Smooth muscle cell of the pulmonary artery (primary cell): ENCODE data around the gene R3HDML. TPM values are rescaled to one million over a fixed set of nuclear protein-coding genes. Genes with fewer than 3 reads are reported as not detected.

ENCODE experiments used
- total RNA-seq: library from RNA; depleted of rRNA; stranded (reverse); fragments of >200 nt; gene quantifications from 2 replicates; pipeline ENCODE4 v1.2.3, GENCODE V29; 2014

Gene R3HDML, protein sequence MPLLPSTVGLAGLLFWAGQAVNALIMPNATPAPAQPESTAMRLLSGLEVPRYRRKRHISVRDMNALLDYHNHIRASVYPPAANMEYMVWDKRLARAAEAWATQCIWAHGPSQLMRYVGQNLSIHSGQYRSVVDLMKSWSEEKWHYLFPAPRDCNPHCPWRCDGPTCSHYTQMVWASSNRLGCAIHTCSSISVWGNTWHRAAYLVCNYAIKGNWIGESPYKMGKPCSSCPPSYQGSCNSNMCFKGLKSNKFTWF
- total RNA-seq, result not detected in 2 replicates

GRCh38 chr20:44336725-44337380 lies at the start of gene R3HDML:
TSS of gene R3HDML (plus strand) at chr20:44337043. CDS start at chr20:44337158, 115 bp downstream.

DNA sequence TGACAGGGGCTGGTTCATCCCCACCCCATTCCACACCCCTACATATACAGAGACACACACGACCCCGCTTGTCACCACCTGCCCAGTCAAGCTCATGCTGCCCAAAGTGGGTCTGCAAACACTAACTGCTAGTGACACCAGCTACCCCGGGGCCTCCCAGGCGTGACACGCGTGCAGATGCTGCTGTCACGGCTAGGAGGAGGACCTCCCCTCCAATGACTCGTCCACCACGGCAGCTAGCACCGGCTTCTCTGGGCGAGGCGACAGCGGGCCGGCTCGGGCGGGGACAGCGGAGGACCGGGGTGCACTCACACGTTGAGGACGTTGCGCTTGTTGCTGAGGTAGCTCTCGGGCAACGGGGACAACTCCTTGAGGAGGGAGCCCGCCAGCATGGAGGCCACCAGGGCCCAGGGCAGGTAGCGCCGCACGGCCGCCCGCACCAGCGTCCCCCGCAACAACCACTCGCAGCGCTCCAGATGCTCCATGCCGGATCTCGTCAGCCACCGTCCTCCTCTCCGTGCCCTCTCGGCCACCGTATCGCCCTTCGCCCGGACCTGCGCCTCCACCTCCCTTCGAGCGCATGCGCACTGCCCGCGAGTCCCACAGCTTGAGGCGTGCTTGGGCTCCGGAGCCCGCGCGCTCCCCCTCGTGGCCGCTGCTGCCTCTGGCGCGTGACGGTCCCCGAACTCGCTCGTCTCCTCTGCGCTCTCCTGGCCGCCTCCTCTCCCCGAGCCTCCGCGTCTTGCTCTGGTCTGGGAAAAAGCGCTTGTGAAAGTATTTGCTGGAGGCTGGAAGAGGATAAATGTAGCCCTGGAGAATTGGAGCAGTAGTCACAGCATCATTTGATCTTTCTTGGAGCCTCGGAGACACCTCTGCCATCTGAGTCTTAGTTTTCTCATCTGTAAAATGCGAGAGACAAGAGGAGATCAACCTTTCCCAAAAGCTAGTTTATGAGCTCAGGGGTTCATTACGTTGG lies 25.9 kb upstream of the R3HDML start, which contains the start of gene FITM2:
TSS of gene FITM2 (minus strand) at position 539 of the 976 bp plus-strand sequence. CDS start at position 485, 54 bp downstream.

GRCh38 chr20:44355498-44356352 lies 18.9 kb downstream of the R3HDML start, which contains the start of gene HNF4A:
TSS of gene HNF4A (plus strand) at chr20:44355699. CDS start at chr20:44355805, 106 bp downstream.

Other genes starting within 250 kb of the R3HDML start
- gene JPH2, start 149.9 kb upstream of the R3HDML start, total RNA-seq, result 2.2 and 5.6 TPM in 2 replicates
- gene OSER1, start 126.3 kb upstream of the R3HDML start, total RNA-seq, result 30.6 and 37.1 TPM in 2 replicates
- gene GDAP1L1, start 89.7 kb upstream of the R3HDML start, total RNA-seq, result not detected in 2 replicates
- gene FITM2, start 25.8 kb upstream of the R3HDML start, total RNA-seq, result 11.2 and 11.5 TPM in 2 replicates
- not detected in 2 replicates for gene HNF4A, start 18.7 kb downstream of the R3HDML start, total RNA-seq
- 11.4 and 15.8 TPM in 2 replicates for gene TTPAL, start 138.8 kb downstream of the R3HDML start, total RNA-seq
- 146 and 178 TPM in 2 replicates for gene SERINC3, start 185.0 kb downstream of the R3HDML start, total RNA-seq
- 42.1 and 61.0 TPM in 2 replicates for gene PKIG, start 245.5 kb downstream of the R3HDML start, total RNA-seq